ENCODE data around the gene SHKBP1.

SHKBP1 gene

GRCh38 chr19:40598121-40598917 is 21.6 kb downstream of the SHKBP1 start (continued):
- TF ChIP-seq KLF9 (tag by site-specific recombination; IDR thresholded peaks at IDR 0.05; ENCODE audit: low read depth) (peak; percentile 95), HOXD13 (CRISPR knock-in tag; IDR thresholded peaks at IDR 0.05; ENCODE audit: borderline replicate concordance) (no peak), ZNF658 (tag by site-specific recombination; IDR thresholded peaks at IDR 0.05) (no peak), ZNF16 (tag by site-specific recombination; IDR thresholded peaks at IDR 0.05; ENCODE audit: low read depth) (0 out of 2 replicates have a peak, but pooled peaks have one; percentile 8), ZNF654 (tag by site-specific recombination; IDR thresholded peaks at IDR 0.05; ENCODE audit: low read depth) (peak; percentile 96), ZNF791 (tag by site-specific recombination; IDR thresholded peaks at IDR 0.05) (no peak), ZNF473 (tag by site-specific recombination; IDR thresholded peaks at IDR 0.05) (no peak), ZNF169 (tag by site-specific recombination; IDR thresholded peaks at IDR 0.05) (0 out of 2 replicates have a peak, but pooled peaks have one; percentile 11), ZNF184 (tag by site-specific recombination; IDR thresholded peaks at IDR 0.05) (no peak), ZNF645 (tag by site-specific recombination; IDR thresholded peaks at IDR 0.05) (peak; percentile 79; the same call in 1 of the 2 replicates), ZNF433 (tag by site-specific recombination; IDR thresholded peaks at IDR 0.05; ENCODE audit: low read depth) (no peak), ZNF423 (tag by site-specific recombination; IDR thresholded peaks at IDR 0.05) (peak; percentile 88), YY2 (tag by site-specific recombination; IDR thresholded peaks at IDR 0.05) (peak; percentile 66), ZNF157 (tag by site-specific recombination; IDR thresholded peaks at IDR 0.05) (no peak), ZBTB10 (tag by site-specific recombination; IDR thresholded peaks at IDR 0.05) (peak; percentile 99), ZNF560 (tag by site-specific recombination; IDR thresholded peaks at IDR 0.05; ENCODE audit: borderline replicate concordance) (no peak), ZNF785 (tag by site-specific recombination; IDR thresholded peaks at IDR 0.05) (peak; percentile 94; the same call in 1 of the 2 replicates), ZNF140 (tag by site-specific recombination; IDR thresholded peaks at IDR 0.05) (no peak), TSHZ1 (tag by site-specific recombination; IDR thresholded peaks at IDR 0.05; ENCODE audit: borderline replicate concordance) (no peak), ZNF561 (tag by site-specific recombination; IDR thresholded peaks at IDR 0.05; ENCODE audit: borderline replicate concordance) (peak; percentile 96), ZNF530 (tag by site-specific recombination; IDR thresholded peaks at IDR 0.05; ENCODE audit: low read depth) (no peak), ZEB2 (tag by site-specific recombination; IDR thresholded peaks at IDR 0.05) (peak; percentile 97), GLIS2 (tag by site-specific recombination; IDR thresholded peaks at IDR 0.05) (peak; percentile 98), BCL11B (tag by site-specific recombination; IDR thresholded peaks at IDR 0.05; ENCODE audit: low read depth) (0 out of 2 replicates have a peak, but pooled peaks have one; percentile 74), ZBTB6 (tag by site-specific recombination; IDR thresholded peaks at IDR 0.05) (peak; percentile 89), ZNF76 (tag by site-specific recombination; IDR thresholded peaks at IDR 0.05; ENCODE audit: borderline replicate concordance, low read depth) (peak; percentile 74), ZNF585B (tag by site-specific recombination; IDR thresholded peaks at IDR 0.05) (no peak), KLF1 (tag by site-specific recombination; IDR thresholded peaks at IDR 0.05) (peak; percentile 83), ZNF266 (tag by site-specific recombination; IDR thresholded peaks at IDR 0.05; ENCODE audit: low read depth) (no peak), MEIS1 (CRISPR knock-in tag; IDR thresholded peaks at IDR 0.05; ENCODE audit: borderline replicate concordance) (no peak), ZNF350 (tag by site-specific recombination; IDR thresholded peaks at IDR 0.05) (no peak)
